Aorta (tissue), 5 donors: ENCODE data around the gene DNAJC16. TPM values are rescaled to one million over a fixed set of nuclear protein-coding genes. Genes with fewer than 3 reads are reported as not detected.

Source experiments
- ATAC-seq: fragments of 200-7000 bp; cut with Tn5 transposase; one replicate; pipeline ENCODE4 v1.9.1; 2022; ENCODE audit warnings: moderate library complexity; ENCODE audit not compliant: low FRiP score
- DNase-seq, 2 donors: peaks; one replicate each; pipeline ENCODE4 v3.0.0-alpha.2; 2020
- H3K27ac ChIP-seq, 2 donors: one replicate each; pipeline ENCODE4 v1.5.1; 2013; ENCODE audit warnings: low read length in 2 of 2, mild to moderate bottlenecking in 2 of 2, moderate library complexity in 2 of 2, control low read depth in 1 of 2, inconsistent platforms in 1 of 2, low read depth in 1 of 2
- H3K27me3 ChIP-seq, 2 donors: one replicate each; pipeline ENCODE4 v1.6.1; 2013; ENCODE audit warnings: control low read depth in 1 of 2, low read length in 1 of 2, mild to moderate bottlenecking in 1 of 2, moderate library complexity in 1 of 2; ENCODE audit not compliant: insufficient read depth in 2 of 2, control insufficient read depth in 1 of 2
- H3K36me3 ChIP-seq, 2 donors: one replicate each; pipeline ENCODE4 v1.6.1; 2013; ENCODE audit warnings: control low read depth in 1 of 2, low read length in 1 of 2, mild to moderate bottlenecking in 1 of 2; ENCODE audit not compliant: insufficient read depth in 2 of 2, control insufficient read depth in 1 of 2
- H3K4me1 ChIP-seq, 2 donors: one replicate each; pipeline ENCODE4 v1.6.1; 2013; ENCODE audit warnings: low read length in 2 of 2, control low read depth in 1 of 2, mild to moderate bottlenecking in 1 of 2, moderate library complexity in 1 of 2; ENCODE audit not compliant: insufficient read depth in 2 of 2, control insufficient read depth in 1 of 2
- H3K4me3 ChIP-seq, 2 donors: one replicate each; pipeline ENCODE4 v1.5.1; 2013; ENCODE audit warnings: low read length in 2 of 2, control low read depth in 1 of 2, mild to moderate bottlenecking in 1 of 2
- H3K9me3 ChIP-seq: one replicate; pipeline ENCODE4 v1.6.1; 2013; ENCODE audit warnings: mild to moderate bottlenecking, low read length; ENCODE audit not compliant: control insufficient read depth
- WGBS, 2 donors: extraction: QIAGEN DNeasy Blood & Tissue Kit; methylation state at CpG; one replicate each; pipeline ENCODE4 v1.1.7; 2013; 5-methylcytosine and 5-hydroxymethylcytosine counted together
- intact Hi-C, 2 donors: fragments of 100-400 bp; cut with DNase I; formaldehyde crosslinking; loops; one replicate each; pipeline versions ENCODE4 v1.14.2 to v1.15.0; 2022
- polyA plus RNA-seq, 2 donors: library from polyadenylated mRNA; stranded (reverse); fragments of 200-250 nt; gene quantifications; one replicate each; pipeline ENCODE4 v1.2.3, GENCODE V29; 2013
- total RNA-seq, 2 donors: library from RNA; stranded (reverse); fragmentation: NEBNext Ultra II Directional; extraction: Animal tissue kit (Norgen Biotek cat#: 25700); gene quantifications; one replicate each; pipeline ENCODE4 v1.2.1, GENCODE V29; 2021
- donor health status: healthy with polysubstance abuse.
- donor health status: Bipolar disorder and iron deficiency.
- donor health status: DM: no; HTN: no; CAD: no.
- donor health status: DM: no; HTN: no; CAD: no.
- donor health status: DM: yes; HTN: yes; CAD: no.

The DNAJC16 gene
- total and polyA plus RNA-seq, 4 donors, result 3.9 to 19.9 (median 14.6) TPM

DNA sequence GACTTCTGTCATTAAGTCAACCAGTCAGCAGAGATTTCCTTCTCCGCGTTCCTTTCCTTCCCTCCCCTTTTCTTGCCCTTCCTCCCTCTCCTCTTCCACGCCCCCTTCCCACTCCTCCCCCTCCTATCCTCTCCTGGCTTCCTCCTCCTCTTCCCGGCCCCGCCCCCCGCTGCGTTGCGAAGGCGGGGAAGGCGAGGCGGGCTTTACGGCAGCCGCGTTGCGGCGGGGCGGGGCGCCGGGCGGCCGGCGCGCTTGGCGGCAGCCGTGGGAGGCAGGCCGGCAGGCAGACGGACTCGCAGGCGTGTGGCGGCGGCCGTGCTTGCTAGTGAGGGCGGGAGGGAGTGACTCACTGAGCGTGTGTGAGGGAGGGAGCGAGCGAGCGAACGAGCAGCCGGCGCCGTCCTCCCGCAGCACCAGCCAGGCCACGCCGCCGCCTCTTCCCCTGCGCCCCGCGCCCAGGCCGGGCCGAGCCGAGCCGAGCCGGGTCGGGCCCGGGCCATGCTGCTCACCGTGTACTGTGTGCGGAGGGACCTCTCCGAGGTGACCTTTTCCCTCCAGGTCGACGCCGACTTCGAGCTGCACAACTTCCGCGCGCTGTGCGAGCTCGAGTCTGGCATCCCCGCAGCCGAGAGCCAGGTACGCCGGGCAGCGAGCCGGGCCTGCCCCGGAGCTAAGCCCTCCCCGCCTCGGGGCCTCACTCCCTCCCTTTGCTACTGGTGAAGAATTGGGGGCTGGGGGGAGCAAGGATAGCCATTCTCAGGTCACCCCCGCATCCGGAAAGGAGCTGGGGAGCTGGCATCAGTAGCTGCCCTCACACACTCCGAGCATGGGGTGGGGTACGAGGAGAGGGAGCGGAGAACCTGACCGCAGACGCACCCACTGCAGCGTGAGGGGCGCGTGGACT is 90.8 kb downstream of the DNAJC16 start, which contains the start of gene DDI2:
Gene DDI2, plus strand, starts transcription at position 286 of the 904 bp plus-strand sequence. Its CDS starts 213 bp downstream, at position 499.
- Histone ChIP-seq H3K27me3 (no peaks in the 10 kb centered on the region), H3K4me3 (peak within 1 kb of the TSS; percentile 38 to 91), H3K27ac (peak within 1 kb of the TSS; percentile 85 to 97), H3K4me1 (no peaks in the 10 kb centered on the region), H3K36me3 (no peaks in the 10 kb centered on the region), H3K9me3 (no peaks in the 10 kb centered on the region)
- intact Hi-C loops, result loop anchor here in 1 of 2 donors (5.0 to 10.0 kb wide), 2 partner anchors 67 to 90 kb away; partner anchors contain the start of genes DNAJC16 and PLEKHM2
- ATAC-seq (peak; percentile 96), DNase-seq (peak; percentile 98)
- 0 to 1% methylated on average over 57 to 86 of the region's 86 CpGs for WGBS, 2 donors

DNA sequence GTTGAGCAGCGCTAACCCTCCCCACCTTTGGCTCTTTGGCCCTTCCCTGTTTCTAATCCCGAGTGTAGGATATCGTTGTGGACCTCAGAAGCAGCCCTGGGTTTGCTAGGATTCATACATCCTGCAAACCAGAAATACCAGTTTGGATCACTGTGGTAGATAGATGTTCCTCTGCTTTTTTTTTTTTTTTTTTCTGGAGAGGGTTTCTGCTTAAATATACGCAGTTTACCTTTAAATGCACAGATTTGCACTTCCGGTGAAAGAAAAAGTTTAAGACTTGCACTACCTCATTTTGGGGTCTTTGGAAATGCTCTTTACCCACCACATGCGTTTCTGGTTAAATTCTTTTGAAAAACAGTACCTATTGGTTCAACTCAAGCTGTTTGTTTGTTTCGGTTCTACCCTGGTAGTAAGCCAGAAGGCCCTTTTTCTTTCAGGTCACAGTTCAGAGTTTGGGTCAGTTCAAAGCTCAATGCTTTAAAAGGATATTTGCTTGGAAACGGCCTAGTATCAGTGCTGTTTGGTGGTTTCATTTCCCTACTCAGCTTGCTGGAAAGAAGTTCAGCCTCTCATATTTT is 91.5 kb downstream of the DNAJC16 start:
- intact Hi-C loops, result loop anchor here in 1 of 2 donors (5.0 to 10.0 kb wide), 2 partner anchors 67 to 91 kb away; partner anchors contain the start of genes DNAJC16 and PLEKHM2
- no peaks in the 10 kb centered on the region for H3K4me1 ChIP-seq

DNA sequence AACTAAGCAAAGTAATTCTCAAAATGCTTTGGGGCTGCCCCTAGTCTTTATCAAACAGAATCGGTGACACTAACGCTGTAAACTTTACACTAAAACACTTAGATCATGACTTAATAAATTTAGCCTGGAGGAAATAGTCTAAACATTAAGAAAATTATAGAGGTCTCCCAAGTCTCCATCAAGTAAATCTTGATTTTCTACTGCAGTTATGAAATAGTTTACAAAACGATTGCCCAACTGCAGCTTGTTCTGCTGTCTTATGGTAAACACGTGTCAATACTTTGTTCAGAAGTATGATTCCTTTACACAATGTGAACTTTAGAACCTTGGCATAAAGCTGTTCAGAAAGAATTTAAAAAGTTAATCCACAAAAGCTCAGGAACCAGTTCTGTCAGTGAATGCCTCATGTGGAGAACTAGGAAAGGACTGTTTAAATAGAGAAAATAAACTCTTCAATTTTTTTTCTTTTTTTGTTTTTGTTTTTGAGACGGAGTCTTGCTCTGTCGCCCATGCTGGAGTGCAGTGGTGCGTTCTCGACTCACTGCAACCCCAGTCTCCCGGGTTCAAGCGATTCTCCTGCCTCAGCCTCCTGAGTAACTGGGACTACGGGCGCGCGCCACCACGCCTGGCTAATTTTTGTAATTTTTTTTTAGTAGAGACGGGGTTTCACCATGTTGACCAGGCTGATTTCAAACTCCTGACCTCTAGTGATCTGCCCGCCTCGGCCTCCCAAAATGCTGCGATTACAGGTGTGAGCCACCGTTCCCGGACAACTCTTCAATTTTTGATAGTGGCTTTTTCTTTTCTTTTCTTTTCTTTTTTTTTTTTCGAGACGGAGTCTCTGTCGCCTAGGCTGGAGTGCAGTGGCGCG is 92.2 kb downstream of the DNAJC16 start:
- intact Hi-C loops, result loop anchor here in 1 of 2 donors (5.0 to 10.0 kb wide), 2 partner anchors 66 to 92 kb away; partner anchors contain the start of genes DNAJC16 and PLEKHM2
- no peak for ATAC-seq
- no peaks in the 10 kb centered on the region for H3K4me1 ChIP-seq
- H3K9me3 ChIP-seq, result no peaks in the 10 kb centered on the region
- WGBS, 2 donors, result 77% methylated on average over 26 of the region's 26 CpGs
- H3K36me3 ChIP-seq, result no peaks in the 10 kb centered on the region
- H3K27me3 ChIP-seq, result no peaks in the 10 kb centered on the region
- DNase-seq, result no peak
- no peak overlapping the region for H3K27ac ChIP-seq
- H3K4me3 ChIP-seq, result peak overlapping the region; percentile 11 to 91

More for the DNA sequence above, 91.5 kb downstream of the DNAJC16 start:
- H3K36me3 ChIP-seq, result no peaks in the 10 kb centered on the region
- no peak for DNase-seq
- peak overlapping the region; percentile 11 to 91 for H3K4me3 ChIP-seq
- no peak for ATAC-seq
- H3K27ac ChIP-seq, result peak overlapping the region in 1 of 2 donors; percentile 42
- 1% methylated on average over 8 of the region's 8 CpGs for WGBS, 2 donors
- H3K27me3 ChIP-seq, result no peaks in the 10 kb centered on the region
- H3K9me3 ChIP-seq, result no peaks in the 10 kb centered on the region

DNA sequence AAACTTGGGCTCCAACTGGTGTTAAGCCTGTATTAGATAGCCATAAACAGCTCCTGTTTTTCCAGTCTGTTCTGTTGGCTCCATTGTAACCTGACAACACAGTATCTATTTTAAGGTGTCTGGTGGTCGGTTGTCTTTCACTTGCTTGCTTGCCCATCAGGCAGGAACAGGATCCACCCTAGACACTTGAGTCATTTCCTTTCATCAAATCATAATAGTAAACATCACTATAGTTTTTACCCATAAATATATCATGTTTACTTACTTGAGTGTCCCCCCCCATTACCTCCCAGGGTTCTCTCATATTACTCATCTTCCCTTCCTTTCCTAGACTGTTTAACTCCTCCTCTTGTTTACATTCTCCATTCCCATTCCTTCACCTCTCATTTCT is 93.5 kb downstream of the DNAJC16 start:
- no peaks in the 10 kb centered on the region for H3K27me3 ChIP-seq
- intact Hi-C loops, result no loop called here
- DNase-seq, result no peak
- H3K4me1 ChIP-seq, result no peaks in the 10 kb centered on the region
- no peak for ATAC-seq
- no peak overlapping the region for H3K4me3 ChIP-seq
- no peak overlapping the region for H3K27ac ChIP-seq
- H3K9me3 ChIP-seq, result no peaks in the 10 kb centered on the region
- no peaks in the 10 kb centered on the region for H3K36me3 ChIP-seq
- WGBS, 2 donors, result 68 to 70% methylated on average over 1 of the region's 1 CpG

DNA sequence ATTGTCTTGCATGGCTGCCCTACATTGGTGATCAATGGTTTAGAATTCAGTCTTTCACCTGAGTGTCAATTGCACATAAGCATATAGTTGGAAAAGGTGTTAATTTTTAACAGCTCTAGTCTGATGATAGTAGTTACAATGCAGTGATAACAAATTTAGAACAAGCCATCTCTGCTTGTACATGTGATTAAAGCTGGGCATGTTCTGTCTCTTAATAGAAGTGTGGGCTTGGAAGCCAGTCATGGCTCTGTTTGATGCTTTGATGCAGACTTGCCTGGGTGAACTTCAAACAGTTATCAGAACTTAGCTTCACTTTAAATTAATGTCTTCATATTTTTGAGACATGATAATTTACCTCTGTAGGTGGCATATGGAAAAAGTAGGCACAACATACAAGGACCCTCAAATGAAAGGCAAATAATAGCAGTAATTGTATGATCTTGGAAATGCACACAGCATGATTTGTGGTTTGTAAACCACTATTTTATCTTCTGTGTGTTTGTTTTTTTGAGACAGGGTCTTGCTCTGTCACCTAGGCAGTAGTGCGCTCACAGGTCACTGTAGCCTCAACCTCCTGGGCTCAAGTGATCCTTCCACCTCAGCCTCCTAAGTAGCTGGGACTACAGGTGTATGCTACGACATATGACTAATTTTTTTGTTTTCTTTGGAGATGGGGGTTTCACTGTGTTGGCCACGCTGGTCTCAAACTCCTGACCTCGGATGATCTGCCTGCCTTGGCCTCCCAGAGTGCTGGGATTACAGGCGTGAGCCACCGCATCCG is 94.4 kb downstream of the DNAJC16 start:
- no peak for ATAC-seq
- H3K27me3 ChIP-seq, result no peaks in the 10 kb centered on the region
- DNase-seq, result no peak
- 92 to 95% methylated on average over 7 of the region's 7 CpGs for WGBS, 2 donors
- no peaks in the 10 kb centered on the region for H3K36me3 ChIP-seq
- intact Hi-C loops, result no loop called here
- H3K27ac ChIP-seq, result no peak overlapping the region
- H3K4me3 ChIP-seq, result no peak overlapping the region
- no peaks in the 10 kb centered on the region for H3K9me3 ChIP-seq
- H3K4me1 ChIP-seq, result no peaks in the 10 kb centered on the region

DNA sequence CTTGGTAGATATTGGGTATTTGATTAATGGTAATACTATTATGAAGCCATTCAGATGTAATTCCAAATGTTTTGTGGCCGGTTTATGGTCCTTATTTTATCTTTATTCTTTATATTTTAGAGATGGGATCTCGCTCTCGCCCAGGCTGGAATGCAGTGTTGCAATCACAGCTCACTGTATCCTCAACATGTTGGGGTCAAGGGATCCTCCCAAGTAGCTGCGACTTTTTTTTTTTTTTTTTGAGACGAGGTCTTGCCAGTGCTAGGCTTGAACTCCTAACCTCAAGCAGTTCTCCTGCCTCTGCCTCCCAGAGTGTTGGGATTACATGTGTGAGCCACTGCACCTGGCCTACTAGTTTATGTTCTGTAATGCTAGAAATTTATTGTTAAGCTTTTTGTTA is 95.3 kb downstream of the DNAJC16 start:
- H3K27ac ChIP-seq, result no peak overlapping the region
- no peak overlapping the region for H3K4me3 ChIP-seq
- ATAC-seq (no peak), DNase-seq (no peak)
- peaks cover 0 to 2% of the 10 kb centered on the region in 2 donors for H3K36me3 ChIP-seq
- WGBS, 2 donors, result 86 to 92% methylated on average over 5 of the region's 5 CpGs
- H3K4me1 ChIP-seq, result no peaks in the 10 kb centered on the region
- intact Hi-C loops, result no loop called here
- H3K9me3 ChIP-seq, result no peaks in the 10 kb centered on the region
- H3K27me3 ChIP-seq, result no peaks in the 10 kb centered on the region

DNA sequence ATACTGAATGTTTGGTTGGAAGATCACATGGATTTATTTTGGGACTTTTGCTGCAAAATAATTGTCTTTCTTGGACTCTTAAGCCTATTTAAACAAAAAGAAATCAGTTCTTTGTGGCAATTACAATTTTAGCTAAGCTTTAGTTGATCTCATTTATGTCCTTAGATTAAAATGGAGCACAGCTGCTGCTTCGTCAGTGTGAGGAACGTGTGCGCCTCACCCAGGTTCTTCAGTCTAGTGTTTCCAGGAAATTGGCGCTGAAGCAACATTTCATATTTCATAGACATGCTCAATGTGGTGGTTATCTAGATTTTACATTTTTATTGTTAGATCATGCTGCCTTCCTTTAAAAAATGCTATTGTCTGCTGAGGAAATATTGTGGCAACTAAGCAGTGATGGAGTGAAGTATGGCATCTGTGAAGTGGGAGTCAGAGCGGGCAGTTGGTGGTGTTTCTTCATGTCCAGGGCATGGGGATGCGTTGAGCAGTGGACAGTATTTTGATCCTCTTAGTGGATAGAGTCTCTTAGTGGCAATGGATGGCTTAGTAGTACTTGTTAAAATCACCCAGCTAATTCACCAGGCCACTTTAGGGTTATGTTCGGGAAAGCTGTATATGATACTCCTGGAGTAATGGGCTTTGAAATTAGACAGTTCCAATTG is 96.2 kb downstream of the DNAJC16 start:
- H3K4me1 ChIP-seq, result no peaks in the 10 kb centered on the region
- ATAC-seq (no peak), DNase-seq (no peak)
- H3K36me3 ChIP-seq, result peaks cover 0 to 2% of the 10 kb centered on the region in 2 donors
- H3K27ac ChIP-seq, result no peak overlapping the region
- no peaks in the 10 kb centered on the region for H3K27me3 ChIP-seq
- intact Hi-C loops, result no loop called here
- 91 to 93% methylated on average over 7 of the region's 7 CpGs for WGBS, 2 donors
- no peaks in the 10 kb centered on the region for H3K9me3 ChIP-seq
- no peak overlapping the region for H3K4me3 ChIP-seq
